ENCODE measurements around the gene GALC. TPM values are rescaled to one million over a fixed set of nuclear protein-coding genes. Genes with fewer than 3 reads are reported as not detected.

The GALC gene
- total RNA-seq, 2 donors from 2014 or later: 31.8 to 76.0 TPM

DNA sequence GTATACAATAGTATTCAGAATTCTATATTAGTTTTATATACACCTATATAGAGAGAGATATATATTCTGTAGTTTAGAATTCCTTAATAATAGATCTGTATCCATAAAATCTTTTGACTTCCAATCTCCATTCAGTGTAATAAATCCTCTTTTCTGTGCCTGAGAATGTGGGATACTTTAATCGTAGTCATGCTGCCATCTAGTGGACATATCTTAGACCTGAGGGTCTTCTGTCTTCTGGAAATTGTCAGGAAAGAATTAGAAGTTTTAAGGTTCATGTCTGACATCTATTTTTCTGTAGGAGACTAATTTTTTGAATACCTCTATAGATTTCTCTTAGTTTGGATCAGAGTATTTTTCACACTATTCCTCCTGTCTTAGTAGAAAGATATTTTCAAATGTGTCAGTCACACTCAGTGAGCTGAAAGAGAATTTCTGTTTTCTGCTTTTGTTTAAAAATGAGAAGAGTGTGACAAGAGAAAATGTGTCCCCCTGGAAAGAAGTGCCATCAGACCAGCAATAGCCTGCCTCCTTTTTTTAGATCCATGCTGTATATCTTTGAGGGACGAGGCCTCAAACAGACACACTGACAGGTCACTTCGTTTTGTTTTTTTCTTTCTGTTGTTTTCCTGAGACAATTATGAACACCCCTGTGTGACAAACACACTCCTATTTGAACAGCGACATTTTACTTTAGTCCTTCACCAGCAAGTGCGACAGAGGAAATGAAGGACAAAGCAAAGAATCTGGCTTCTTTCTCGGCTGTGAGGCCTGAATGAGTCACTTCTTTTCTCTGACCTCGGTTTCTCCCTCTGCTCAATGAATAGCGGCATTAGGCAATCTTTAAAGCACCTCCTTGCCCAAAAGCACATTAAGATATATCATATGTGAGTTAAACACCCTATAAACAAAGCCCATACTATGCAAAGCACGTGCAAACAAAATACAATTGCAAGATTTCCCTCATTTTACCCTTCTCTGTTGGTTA is 96.3 kb downstream of the GALC start:
- peak overlapping the region; percentile 59 for H3K27ac Mint-ChIP-seq
- H3K9me3 Mint-ChIP-seq: no peaks in the 10 kb centered on the region
- H3K27me3 Mint-ChIP-seq (ENCODE audit: insufficient read depth): no peaks in the 10 kb centered on the region
- no peaks in the 10 kb centered on the region for H3K27me3 ChIP-seq (ENCODE audit: control insufficient read depth, insufficient read depth, low read length, poor library complexity, severe bottlenecking)
- no peaks in the 10 kb centered on the region for H3K36me3 Mint-ChIP-seq (ENCODE audit: low read depth)
- DNase-seq: no peak
- no peak overlapping the region for H3K9ac ChIP-seq (ENCODE audit: extremely low read depth, low read length, poor library complexity, severe bottlenecking)
- WGBS, 2 experiments (ENCODE audit: insufficient coverage in 1 of 2, insufficient read length in 1 of 2): 57 to 61% methylated on average over 7 to 9 of the region's 9 CpGs
- no peaks in the 10 kb centered on the region for H3K36me3 ChIP-seq (ENCODE audit: control insufficient read depth, insufficient read depth, low read length)
- peaks cover 12% of the 10 kb centered on the region for H3K9me3 ChIP-seq (ENCODE audit: control insufficient read depth, low read length)
- H3K4me1 Mint-ChIP-seq: peaks cover 18% of the 10 kb centered on the region
- TF ChIP-seq, protein P1, sequence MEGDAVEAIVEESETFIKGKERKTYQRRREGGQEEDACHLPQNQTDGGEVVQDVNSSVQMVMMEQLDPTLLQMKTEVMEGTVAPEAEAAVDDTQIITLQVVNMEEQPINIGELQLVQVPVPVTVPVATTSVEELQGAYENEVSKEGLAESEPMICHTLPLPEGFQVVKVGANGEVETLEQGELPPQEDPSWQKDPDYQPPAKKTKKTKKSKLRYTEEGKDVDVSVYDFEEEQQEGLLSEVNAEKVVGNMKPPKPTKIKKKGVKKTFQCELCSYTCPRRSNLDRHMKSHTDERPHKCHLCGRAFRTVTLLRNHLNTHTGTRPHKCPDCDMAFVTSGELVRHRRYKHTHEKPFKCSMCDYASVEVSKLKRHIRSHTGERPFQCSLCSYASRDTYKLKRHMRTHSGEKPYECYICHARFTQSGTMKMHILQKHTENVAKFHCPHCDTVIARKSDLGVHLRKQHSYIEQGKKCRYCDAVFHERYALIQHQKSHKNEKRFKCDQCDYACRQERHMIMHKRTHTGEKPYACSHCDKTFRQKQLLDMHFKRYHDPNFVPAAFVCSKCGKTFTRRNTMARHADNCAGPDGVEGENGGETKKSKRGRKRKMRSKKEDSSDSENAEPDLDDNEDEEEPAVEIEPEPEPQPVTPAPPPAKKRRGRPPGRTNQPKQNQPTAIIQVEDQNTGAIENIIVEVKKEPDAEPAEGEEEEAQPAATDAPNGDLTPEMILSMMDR (conservative IDR thresholded peaks at IDR 0.05): peak; percentile 92
- H3K4me1 ChIP-seq (ENCODE audit: control insufficient read depth, insufficient read depth, low read length): peaks cover 9% of the 10 kb centered on the region
- H3K4me3 Mint-ChIP-seq: no peak overlapping the region
- H3K4me3 ChIP-seq (ENCODE audit: low read length): no peak overlapping the region
- H3K27ac ChIP-seq (ENCODE audit: low read depth, low read length): no peak overlapping the region

DNA sequence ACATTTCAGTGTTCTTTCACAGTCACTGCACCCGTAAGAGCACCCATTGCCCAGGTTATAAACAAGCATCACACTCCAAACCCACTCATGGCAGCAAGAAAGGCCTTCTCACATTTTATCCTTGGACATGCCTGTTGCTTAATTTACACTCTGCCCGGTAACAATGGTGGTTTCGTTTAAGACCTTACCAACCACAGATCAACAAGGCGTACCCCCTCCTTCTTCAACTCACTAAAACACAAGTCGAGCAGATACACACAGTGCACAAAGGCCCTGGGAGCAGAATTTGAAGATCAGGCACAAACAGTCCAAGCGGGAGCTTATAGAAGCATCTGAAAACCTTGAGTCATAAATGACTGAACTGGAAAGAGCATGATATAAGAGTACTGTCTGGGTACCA is 98.1 kb downstream of the GALC start:
- Mint-ChIP-seq H3K9me3 (no peaks in the 10 kb centered on the region), H3K36me3 (ENCODE audit: low read depth) (no peaks in the 10 kb centered on the region), H3K4me3 (no peak overlapping the region), H3K4me1 (peaks cover 18% of the 10 kb centered on the region), H3K27ac (no peak overlapping the region), H3K27me3 (ENCODE audit: insufficient read depth) (no peaks in the 10 kb centered on the region)
- TF ChIP-seq, protein P1 (conservative IDR thresholded peaks at IDR 0.05): no peak
- Histone ChIP-seq H3K4me3 (ENCODE audit: low read length) (no peak overlapping the region), H3K9ac (ENCODE audit: extremely low read depth, low read length, poor library complexity, severe bottlenecking) (no peak overlapping the region), H3K4me1 (ENCODE audit: control insufficient read depth, insufficient read depth, low read length) (peaks cover 9% of the 10 kb centered on the region), H3K36me3 (ENCODE audit: control insufficient read depth, insufficient read depth, low read length) (no peaks in the 10 kb centered on the region), H3K27me3 (ENCODE audit: control insufficient read depth, insufficient read depth, low read length, poor library complexity, severe bottlenecking) (no peaks in the 10 kb centered on the region), H3K9me3 (ENCODE audit: control insufficient read depth, low read length) (peaks cover 12% of the 10 kb centered on the region), H3K27ac (ENCODE audit: low read depth, low read length) (no peak overlapping the region)
- no peak for DNase-seq
- 76 to 100% methylated on average over 2 to 6 of the region's 6 CpGs for WGBS, 2 experiments (ENCODE audit: insufficient coverage in 1 of 2, insufficient read length in 1 of 2)

DNA sequence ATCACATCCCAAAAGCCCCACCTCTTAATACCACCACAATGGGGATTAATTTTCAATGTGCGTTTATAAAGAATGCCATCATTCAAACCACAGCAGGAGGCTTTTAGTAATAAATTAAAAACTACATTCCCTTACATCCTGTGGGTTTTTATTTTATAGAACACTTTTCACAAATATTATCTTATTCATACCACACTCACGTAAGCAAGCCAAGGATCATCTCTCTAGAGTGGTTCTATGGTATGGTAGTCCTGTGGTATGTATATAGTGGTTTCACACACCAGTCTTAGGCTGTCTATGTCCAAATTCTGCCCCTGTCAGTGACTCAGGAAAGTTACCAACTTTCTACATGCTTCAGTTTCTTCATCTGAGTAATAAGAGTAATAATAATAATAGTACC is 100.2 kb downstream of the GALC start:
- Mint-ChIP-seq H3K4me1 (peaks cover 17% of the 10 kb centered on the region), H3K9me3 (no peaks in the 10 kb centered on the region), H3K27ac (no peak overlapping the region), H3K4me3 (no peak overlapping the region), H3K36me3 (ENCODE audit: low read depth) (no peaks in the 10 kb centered on the region), H3K27me3 (ENCODE audit: insufficient read depth) (no peaks in the 10 kb centered on the region)
- Histone ChIP-seq H3K27ac (ENCODE audit: low read depth, low read length) (no peak overlapping the region), H3K4me3 (ENCODE audit: low read length) (no peak overlapping the region), H3K36me3 (ENCODE audit: control insufficient read depth, insufficient read depth, low read length) (no peaks in the 10 kb centered on the region), H3K4me1 (ENCODE audit: control insufficient read depth, insufficient read depth, low read length) (peaks cover 9% of the 10 kb centered on the region), H3K9ac (ENCODE audit: extremely low read depth, low read length, poor library complexity, severe bottlenecking) (no peak overlapping the region), H3K9me3 (ENCODE audit: control insufficient read depth, low read length) (peaks cover 12% of the 10 kb centered on the region), H3K27me3 (ENCODE audit: control insufficient read depth, insufficient read depth, low read length, poor library complexity, severe bottlenecking) (no peaks in the 10 kb centered on the region)
- TF ChIP-seq, protein P1 (conservative IDR thresholded peaks at IDR 0.05): no peak
- DNase-seq: no peak
- 100% methylated on average over 1 of the region's 2 CpGs; no CpG with 5 or more reads in 1 of the 2 experiments for whole genome bisulfite sequencing, 2 experiments (ENCODE audit: insufficient coverage in 1 of 2, insufficient read length in 1 of 2)

Data from endodermal cell (in vitro differentiated cells).